Chondrocyte (in vitro differentiated cells): ENCODE data around the gene ABCC11. TPM values are rescaled to one million over a fixed set of nuclear protein-coding genes. Genes with fewer than 3 reads are reported as not detected.

ENCODE experiments used
- DNase-seq: peaks from one replicate; pipeline ENCODE4 v3.0.0; 2021; ENCODE audit warnings: mixed read lengths, low spot score
- H3K27ac Mint-ChIP-seq: one replicate; pipeline ENCODE4 v1.8.0; 2021; ENCODE audit warnings: mild to moderate bottlenecking, moderate library complexity, mixed read lengths; ENCODE audit not compliant: unreplicated experiment
- H3K27me3 Mint-ChIP-seq: 2 replicates; pipeline ENCODE4 v1.8.0; 2021; ENCODE audit warnings: low read depth, mixed read lengths
- H3K36me3 Mint-ChIP-seq: 2 replicates; pipeline ENCODE4 v1.8.0; 2021; ENCODE audit warnings: low read depth, mixed read lengths
- H3K4me1 Mint-ChIP-seq: 2 replicates; pipeline ENCODE4 v1.8.0; 2021; ENCODE audit warnings: low read depth, mild to moderate bottlenecking, mixed read lengths
- H3K4me3 Mint-ChIP-seq: one replicate; pipeline ENCODE4 v1.8.0; 2021; ENCODE audit warnings: mild to moderate bottlenecking, moderate library complexity, mixed read lengths; ENCODE audit not compliant: unreplicated experiment
- H3K9me3 Mint-ChIP-seq: 2 replicates; pipeline ENCODE4 v1.8.0; 2021; ENCODE audit warnings: low read depth, mixed read lengths
- total RNA-seq: library from RNA; stranded (reverse); gene quantifications from 3 replicates; pipeline ENCODE4 v1.2.1, GENCODE V29; 2021
- TF ChIP-seq, protein P1 (sequence below): fragments of 200-600 bp; sonication (generic); IDR thresholded peaks from 2 replicates; pipeline ENCODE4 v1.5.0; 2021; ENCODE audit warnings: antibody characterized with exemption, mild to moderate bottlenecking, moderate library complexity

ABCC11 gene
- total RNA-seq, 1 donor from 2014 or later = 0.32 TPM

DNA sequence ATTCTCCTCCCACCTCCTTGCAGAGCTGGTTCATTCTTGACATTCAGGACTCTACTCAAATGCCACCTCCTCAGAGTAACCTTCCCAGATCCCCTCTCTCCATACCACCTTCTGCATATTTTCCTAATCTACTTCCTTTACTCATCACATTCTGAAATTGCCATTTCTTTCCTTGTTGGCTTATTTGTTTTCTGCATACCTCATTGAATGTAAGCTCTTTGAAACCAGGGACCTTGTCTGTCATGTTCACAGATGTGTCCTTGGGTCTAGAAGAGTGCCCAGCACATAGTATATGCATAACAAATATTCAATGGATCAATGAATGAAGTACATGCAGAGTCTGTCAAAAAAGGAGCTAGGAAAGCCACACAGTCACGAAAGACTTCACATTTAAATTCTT is 11.1 kb downstream of the ABCC11 start:
- Mint-ChIP-seq H3K36me3 (no peaks in the 10 kb centered on the region), H3K9me3 (peaks cover 9% of the 10 kb centered on the region), H3K27me3 (peaks cover 3% of the 10 kb centered on the region), H3K27ac (no peak overlapping the region), H3K4me3 (no peak overlapping the region), H3K4me1 (peaks cover 6% of the 10 kb centered on the region)
- no peak for DNase-seq
- TF ChIP-seq, protein P1, sequence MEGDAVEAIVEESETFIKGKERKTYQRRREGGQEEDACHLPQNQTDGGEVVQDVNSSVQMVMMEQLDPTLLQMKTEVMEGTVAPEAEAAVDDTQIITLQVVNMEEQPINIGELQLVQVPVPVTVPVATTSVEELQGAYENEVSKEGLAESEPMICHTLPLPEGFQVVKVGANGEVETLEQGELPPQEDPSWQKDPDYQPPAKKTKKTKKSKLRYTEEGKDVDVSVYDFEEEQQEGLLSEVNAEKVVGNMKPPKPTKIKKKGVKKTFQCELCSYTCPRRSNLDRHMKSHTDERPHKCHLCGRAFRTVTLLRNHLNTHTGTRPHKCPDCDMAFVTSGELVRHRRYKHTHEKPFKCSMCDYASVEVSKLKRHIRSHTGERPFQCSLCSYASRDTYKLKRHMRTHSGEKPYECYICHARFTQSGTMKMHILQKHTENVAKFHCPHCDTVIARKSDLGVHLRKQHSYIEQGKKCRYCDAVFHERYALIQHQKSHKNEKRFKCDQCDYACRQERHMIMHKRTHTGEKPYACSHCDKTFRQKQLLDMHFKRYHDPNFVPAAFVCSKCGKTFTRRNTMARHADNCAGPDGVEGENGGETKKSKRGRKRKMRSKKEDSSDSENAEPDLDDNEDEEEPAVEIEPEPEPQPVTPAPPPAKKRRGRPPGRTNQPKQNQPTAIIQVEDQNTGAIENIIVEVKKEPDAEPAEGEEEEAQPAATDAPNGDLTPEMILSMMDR = no peak

DNA sequence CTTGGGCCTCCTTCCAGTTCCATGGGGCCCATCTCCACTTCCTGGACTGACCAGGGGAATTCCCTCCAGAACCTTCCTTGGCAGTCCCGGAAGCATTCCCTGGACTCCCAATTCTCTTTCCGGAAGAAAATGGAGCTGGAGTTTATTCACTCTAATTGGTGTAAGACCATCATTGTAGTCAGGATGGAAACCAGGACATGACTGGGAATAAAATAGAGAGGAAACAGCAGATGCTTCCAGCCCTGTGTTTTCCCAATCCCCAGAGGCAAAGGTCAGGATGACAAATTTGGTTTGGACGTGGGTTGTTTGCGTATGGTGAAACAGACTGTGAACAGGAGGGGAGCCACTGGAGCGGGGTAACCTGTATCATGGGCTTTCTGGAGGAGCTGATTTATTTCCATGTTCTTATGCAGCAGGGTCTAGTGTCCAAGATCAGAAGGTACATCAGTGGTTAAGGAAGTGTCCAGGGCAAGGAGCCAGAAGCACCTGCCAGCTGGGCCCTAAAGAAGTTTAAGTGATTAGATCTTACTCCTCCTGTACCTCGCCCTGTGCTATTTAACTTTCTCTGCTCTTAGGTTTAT is 11.7 kb downstream of the ABCC11 start:
- Mint-ChIP-seq H3K36me3 (no peaks in the 10 kb centered on the region), H3K27me3 (peaks cover 3% of the 10 kb centered on the region), H3K9me3 (peaks cover 6% of the 10 kb centered on the region), H3K4me1 (peaks cover 6% of the 10 kb centered on the region), H3K27ac (no peak overlapping the region), H3K4me3 (no peak overlapping the region)
- DNase-seq = no peak
- TF ChIP-seq, protein P1 = no peak

DNA sequence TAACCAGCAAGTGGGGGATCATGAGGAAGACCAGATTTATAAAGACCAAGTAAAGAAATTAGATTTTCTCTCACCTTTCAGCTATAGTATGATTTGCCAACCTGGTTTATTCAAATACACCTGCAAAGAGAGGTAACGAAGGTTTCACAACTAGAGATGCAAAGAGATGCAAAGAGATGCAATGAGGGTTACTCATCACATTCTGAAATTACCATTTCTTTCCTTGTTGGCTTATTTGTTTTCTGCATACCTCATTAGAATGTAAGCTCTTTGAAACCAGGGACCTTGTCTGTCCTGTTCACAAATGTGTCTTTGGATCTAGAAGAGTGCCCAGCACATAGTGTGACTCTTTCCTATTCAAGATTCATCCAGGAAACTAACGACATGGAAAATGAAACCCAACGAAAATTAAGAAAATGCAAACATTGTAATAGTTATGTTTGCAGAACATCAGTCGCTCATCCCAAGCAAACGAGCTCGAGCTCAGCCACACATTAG is 12.2 kb downstream of the ABCC11 start:
- Mint-ChIP-seq H3K36me3 (peaks cover under 1% of the 10 kb centered on the region), H3K27ac (no peak overlapping the region), H3K4me1 (peaks cover 6% of the 10 kb centered on the region), H3K9me3 (peaks cover 4% of the 10 kb centered on the region), H3K27me3 (peaks cover 4% of the 10 kb centered on the region), H3K4me3 (no peak overlapping the region)
- DNase-seq = no peak
- TF ChIP-seq, protein P1 = no peak

DNA sequence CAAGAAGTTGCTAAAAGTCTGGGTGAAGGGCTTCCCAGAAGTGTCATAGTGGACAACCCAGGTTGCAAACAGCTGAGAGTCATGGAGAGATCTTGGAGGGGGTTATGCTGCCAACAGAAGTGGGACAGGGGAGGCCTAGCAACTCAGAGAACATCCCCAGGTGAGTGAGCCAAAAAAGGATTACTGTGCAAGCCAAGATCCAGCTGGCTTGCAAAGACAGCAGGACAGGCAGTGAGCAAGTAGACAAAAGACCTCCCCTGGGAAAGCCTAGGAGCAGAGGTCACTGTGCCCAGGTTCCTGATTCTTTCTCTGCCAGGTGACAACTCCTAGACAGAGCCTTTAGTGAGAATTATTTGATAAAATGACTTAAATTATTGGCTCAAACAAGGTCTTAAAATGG is 12.7 kb downstream of the ABCC11 start:
- no peak for DNase-seq
- Mint-ChIP-seq H3K4me3 (no peak overlapping the region), H3K4me1 (peaks cover 6% of the 10 kb centered on the region), H3K27ac (no peak overlapping the region), H3K9me3 (no peaks in the 10 kb centered on the region), H3K36me3 (peaks cover 4% of the 10 kb centered on the region), H3K27me3 (peaks cover 9% of the 10 kb centered on the region)
- TF ChIP-seq, protein P1 = no peak

DNA sequence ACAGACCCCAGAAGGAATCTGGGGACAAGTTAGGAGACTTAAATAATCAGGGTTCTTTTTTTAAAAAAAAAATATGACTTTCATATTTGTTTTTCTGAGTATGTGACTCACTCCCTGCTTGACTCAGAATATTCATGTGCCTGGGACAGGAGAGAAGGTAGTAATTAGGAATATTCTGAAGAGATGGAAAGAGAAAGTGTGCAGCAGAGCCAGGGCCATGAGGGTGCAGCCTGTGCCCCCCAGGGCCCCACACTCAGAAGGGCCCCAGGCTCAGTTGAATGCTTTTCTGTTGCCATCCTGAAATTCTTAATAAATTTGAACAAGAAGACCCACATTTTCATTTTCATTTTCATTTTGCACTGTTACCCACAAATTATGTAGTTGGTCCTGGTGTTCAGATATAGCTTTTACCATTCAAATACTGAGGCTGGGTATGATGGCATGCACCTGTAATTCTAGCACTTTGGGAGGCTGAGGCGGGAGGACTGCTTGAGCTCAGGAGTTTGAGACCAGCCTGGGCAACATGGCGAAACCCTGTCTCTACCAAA is 14.8 kb downstream of the ABCC11 start:
- Mint-ChIP-seq H3K4me1 (peaks cover 6% of the 10 kb centered on the region), H3K36me3 (peaks cover 4% of the 10 kb centered on the region), H3K27me3 (peaks cover 9% of the 10 kb centered on the region), H3K4me3 (no peak overlapping the region), H3K9me3 (no peaks in the 10 kb centered on the region), H3K27ac (no peak overlapping the region)
- TF ChIP-seq, protein P1 = no peak
- no peak for DNase-seq
